ENCODE results near the gene OSBPL9.

Gene OSBPL9

DNA sequence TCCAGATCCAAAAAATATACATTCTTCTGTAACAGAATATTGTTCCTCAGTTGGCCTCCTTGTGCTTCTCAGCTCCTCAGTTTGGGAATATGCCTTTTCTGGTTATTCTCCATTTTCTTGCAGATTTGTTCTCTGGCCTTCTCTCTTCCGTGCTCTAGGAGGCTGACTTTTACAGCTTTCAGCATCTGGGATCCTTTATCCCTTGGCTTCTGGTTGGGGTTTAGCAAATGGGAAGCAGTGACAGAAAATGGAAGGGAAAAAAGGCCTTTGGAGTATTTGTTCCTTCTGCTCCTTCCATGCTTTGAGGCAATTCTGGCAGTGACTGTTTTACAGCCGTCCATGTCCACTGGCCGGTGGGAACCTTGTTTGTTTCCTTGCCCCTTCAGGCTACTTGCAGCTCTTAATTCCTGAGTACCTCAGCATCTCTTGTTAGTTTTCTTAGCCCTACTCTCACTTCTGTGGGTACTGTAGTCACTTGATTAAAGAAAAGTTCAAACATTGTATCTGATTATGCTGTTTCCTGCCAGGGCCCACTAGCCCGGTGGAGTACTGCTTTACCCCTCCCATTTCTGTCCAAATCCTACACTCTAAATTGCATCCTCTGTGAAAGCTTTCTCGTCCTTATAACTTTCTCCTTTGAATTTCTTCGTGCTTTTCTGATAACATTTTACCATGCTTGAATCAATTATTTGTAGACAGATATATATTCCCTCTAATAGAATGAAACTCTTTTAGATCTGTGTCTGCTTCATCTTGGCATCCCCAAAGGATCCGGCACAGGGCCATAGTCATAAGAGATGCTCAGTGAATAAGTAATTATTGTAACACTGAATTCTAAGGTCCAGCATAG, 118.2 kb downstream of the OSBPL9 start:
- DNase-seq (ENCODE audit: low read depth in 2 of 2, low spot score in 1 of 2), result no peak

GRCh38 chr1:51735746-51736254, 118.9 kb downstream of the OSBPL9 start:
- DNase-seq (ENCODE audit: low read depth in 2 of 2, low spot score in 1 of 2), result no peak

DNA sequence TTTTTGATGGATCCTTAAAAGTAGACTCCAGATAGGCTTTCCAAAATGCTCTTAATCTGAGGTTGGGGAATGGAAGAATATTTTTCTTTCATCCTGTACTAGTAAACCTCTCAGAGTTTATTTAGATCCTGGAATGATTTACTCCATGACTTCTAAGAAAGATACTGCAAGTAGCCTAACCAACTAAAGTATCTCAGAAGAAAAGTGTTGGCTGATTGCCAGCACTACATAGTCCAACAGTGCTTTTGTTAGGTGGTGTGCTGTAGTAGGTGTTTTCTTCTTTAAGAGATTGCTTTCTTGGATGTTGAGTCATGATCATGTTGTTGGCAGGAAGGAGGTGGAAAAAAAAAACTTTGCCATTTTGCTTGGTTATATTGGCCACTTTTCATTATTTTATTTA, 119.8 kb downstream of the OSBPL9 start:
- DNase-seq (ENCODE audit: low read depth in 2 of 2, low spot score in 1 of 2), result no peak

- DNase-seq (ENCODE audit: low read depth in 2 of 2, low spot score in 1 of 2), result no peak
These were observed 121.8 kb downstream of the OSBPL9 start for GRCh38 chr1:51738681-51739080.

GRCh38 chr1:51740652-51741051, 123.8 kb downstream of the OSBPL9 start:
- no peak for DNase-seq (ENCODE audit: low read depth in 2 of 2, low spot score in 1 of 2)

DNA sequence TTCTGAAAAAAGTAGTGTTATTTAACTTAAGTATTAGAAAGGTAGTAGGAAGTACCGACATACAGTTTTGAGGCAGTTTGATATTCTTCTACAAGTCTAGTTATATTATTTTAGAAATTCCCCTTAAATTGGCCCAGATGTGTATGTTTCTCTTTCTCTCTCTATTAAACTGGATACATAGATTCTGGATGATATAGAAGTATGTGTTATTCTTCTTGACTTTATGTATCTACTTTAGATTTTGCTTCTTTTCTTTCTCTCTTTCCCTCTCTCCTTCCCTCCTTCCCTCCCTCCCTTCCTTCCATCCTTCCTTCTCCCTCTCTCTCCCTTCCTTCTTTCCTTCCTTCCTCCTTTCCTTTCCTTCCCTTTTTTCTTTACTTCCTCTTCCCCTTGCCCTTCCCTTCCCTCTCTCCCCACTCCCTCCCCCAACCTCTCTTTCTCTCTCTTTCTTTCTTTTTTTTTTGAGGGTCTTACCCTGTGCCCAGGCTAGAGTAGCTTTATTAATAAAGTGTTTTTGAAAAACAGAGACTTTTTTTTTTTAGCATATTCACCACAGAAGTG, 124.3 kb downstream of the OSBPL9 start:
- no peak for DNase-seq (ENCODE audit: low read depth in 2 of 2, low spot score in 1 of 2)

GRCh38 chr1:51744506-51745303, 127.8 kb downstream of the OSBPL9 start:
- DNase-seq (ENCODE audit: low read depth in 2 of 2, low spot score in 1 of 2), result no peak

GRCh38 chr1:51745304-51745570, 128.3 kb downstream of the OSBPL9 start:
- DNase-seq (ENCODE audit: low read depth in 2 of 2, low spot score in 1 of 2), result no peak

DNA sequence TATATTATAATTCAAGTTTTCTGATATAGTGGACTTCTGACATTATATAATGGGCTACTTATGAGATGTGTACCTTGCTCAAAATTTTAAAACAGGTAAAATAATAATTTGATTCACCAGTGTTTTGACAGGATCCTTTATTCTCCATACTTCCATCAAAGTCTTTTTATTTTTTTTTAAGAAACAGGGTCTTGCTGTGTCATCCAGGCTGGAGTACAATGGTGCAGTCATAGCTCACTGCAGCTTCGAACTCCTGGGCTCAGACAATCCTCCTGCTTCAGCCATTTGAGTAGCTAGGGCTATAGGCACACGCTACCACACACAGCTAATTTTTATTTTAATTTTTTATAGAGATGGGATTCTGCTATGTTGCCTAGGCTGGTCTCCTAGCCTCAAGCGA, 132.3 kb downstream of the OSBPL9 start:
- DNase-seq (ENCODE audit: low read depth in 2 of 2, low spot score in 1 of 2), result no peak

- no peak for DNase-seq (ENCODE audit: low read depth in 2 of 2, low spot score in 1 of 2)
These were observed 133.3 kb downstream of the OSBPL9 start for GRCh38 chr1:51750218-51750617.

DNA sequence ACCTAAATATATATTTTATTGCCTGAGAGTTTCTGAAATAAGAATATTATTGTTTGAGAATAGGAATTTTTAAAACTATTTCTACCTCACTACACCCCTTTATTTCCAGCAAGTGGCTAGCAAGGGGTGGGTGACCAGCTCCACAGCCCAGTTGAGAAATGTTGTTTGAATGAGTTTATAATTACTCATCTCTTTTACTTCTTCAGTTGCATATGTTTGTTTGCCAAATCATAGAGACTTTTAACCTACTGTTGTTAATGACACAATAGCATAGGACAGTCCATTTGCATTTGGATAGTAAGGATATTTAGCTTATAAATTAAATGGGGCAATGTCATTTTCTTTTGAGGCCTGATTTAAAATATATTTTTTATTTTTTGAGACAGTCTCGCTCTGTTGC, 133.8 kb downstream of the OSBPL9 start:
- DNase-seq (ENCODE audit: low read depth in 2 of 2, low spot score in 1 of 2), result no peak

DNA sequence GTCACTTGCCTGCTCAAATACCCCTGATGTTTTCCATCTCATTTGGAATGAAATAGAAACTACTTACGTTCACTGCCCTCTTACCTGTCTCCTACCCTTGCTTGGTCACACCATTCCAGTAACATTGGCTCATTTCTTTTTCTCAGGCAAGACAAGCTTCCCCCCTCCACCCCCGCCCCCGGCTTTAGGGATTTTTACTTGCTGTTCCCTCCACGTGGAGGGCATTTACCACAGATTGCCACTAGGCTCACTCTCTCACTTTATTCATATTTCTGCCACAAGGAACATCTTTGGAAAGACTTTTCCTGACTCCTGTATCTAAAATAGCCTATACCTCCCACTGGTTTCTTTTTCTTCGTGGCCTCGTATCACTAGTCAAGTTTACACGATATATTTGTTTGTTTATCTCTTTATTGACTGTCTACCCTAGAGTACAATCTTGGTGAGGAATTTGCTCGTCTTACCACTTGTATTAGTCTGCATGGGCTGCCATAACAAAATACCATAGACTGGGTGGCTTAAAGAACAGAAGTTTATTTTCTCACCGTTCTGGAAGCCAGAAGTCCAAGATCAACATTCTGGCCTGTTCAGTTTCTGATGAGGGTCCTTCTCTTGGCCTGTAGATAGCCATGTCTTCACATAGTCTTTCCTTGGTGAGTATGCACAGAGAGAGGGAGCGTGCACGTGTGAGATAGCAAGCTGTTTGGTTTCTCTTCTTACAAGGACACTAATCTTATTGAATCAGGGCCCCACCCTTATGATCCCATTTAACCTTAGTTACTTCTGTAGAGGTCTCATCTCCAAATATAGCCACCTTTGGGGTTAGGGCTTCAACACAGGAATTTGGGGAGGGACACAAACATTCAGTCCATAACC, 135.4 kb downstream of the OSBPL9 start:
- DNase-seq (ENCODE audit: low read depth in 2 of 2, low spot score in 1 of 2), result no peak

DNA sequence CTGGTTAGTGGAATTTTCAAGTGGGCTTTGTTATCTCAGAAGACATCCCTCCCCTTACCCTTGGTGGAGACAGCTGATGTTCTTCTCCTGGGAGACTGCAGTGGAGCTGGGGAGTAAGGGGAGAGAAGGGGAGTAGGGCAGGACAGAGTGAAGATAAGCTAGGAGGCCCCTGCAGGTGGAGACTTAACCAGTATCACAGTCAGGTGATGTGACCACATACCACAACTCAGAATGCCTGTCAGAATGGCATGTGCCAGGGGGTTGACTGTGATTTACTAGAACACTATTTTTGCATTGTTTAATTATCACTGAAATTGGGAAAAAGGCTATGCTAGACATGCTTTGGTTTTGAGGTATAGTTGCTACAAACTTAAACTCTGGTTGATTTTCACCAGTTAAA, 137.1 kb downstream of the OSBPL9 start:
- DNase-seq (ENCODE audit: low read depth in 2 of 2, low spot score in 1 of 2), result no peak

DNA sequence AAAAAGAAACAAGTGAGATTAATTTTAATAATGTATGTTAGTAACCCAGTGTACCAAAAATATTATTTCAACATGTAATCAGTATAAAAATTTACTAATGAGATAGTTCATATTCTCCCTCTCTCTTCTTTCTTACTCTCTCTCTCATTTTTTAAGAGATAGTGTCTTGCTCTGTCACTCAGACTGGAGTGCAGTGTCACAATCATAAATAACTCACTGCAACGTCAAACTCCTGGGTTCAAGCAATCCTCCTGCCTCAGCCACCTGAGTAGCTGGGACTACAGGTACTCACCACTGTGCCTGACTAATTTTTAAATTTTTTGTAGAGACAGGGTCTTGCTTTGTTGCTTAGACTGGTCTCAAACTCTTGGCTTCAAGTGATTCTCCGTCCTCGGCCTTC, 137.8 kb downstream of the OSBPL9 start:
- no peak for DNase-seq (ENCODE audit: low read depth in 2 of 2, low spot score in 1 of 2)

DNA sequence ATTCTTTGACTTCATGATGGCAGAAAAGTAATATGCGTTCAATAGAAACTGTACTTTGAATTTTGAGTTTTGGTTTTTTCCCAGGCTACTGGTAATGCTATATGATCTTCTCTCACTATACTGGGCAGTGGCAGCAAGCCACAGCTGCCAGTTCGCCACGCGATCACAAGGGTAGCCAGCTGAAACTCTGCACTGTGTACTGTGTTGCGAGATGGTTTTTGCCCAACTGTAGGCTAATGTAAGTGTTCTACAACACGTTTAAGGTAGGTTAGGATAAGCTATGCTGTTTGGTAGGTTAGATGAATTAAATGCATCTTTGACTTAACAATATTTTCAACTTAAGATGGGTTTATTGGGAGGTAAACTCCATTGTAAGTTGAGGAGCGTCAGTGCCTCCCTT, 138.5 kb downstream of the OSBPL9 start:
- no peak for DNase-seq (ENCODE audit: low read depth in 2 of 2, low spot score in 1 of 2)

- DNase-seq (ENCODE audit: low read depth in 2 of 2, low spot score in 1 of 2), result no peak
These were observed 139.4 kb downstream of the OSBPL9 start for GRCh38 chr1:51756290-51756689.

DNA sequence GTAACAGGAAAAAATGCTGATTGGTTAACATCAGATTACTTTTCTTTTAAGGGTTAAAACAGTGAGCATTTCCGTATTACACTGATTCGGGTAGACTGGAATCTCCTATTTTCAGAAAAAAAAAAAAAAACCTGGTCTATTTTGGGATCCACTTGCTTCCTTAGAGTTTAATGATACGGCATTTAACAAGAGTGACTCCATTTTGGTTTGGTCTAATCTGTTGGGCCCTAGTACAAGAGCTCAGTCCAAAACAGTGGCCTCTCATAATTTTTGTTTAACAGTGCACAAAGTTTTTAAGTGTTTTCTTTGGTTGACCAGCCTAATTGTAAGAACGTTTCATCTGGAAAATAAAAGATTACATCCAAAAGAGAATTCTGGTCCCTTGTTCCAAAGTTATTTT, 141.4 kb downstream of the OSBPL9 start:
- no peak for DNase-seq (ENCODE audit: low read depth in 2 of 2, low spot score in 1 of 2)

DNA sequence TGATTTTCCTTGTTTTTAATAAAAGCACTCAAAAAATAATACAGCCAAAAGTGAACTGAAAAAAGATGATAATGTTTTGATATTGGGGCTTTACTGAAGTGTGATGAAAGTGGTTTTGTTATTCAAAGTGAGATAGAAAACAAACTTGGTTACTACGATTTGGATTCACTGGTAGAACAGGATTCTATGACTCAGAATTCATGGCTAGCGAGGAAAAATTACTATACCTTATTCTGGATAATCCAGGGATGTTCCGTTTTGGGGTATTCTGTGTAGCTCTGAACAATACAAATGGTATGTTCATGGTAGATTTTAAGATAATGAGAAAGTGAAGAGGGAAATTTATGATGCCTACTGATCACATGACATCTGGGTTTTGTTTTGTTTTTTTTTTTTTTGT, 144.0 kb downstream of the OSBPL9 start:
- no peak for DNase-seq (ENCODE audit: low read depth in 2 of 2, low spot score in 1 of 2)

DNA sequence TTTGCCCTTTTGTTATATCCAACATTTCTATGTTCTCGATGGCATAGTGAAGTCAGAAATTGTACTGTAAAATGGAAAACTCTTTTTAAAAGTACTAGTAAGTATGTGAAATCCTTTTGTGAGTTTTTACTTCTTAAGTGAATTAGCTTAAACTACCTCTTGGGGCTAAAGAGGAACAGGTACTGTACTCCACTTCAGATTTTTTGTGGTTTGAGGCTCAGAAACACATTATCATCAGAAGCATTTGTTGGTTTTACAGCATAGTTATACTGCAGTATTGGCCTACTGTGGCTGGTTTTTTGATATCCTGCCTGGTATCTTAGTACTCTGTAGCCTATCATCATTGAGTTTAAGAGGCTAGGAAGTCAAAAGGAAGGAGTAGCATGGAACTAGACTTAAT, 144.5 kb downstream of the OSBPL9 start:
- DNase-seq (ENCODE audit: low read depth in 2 of 2, low spot score in 1 of 2), result no peak

DNA sequence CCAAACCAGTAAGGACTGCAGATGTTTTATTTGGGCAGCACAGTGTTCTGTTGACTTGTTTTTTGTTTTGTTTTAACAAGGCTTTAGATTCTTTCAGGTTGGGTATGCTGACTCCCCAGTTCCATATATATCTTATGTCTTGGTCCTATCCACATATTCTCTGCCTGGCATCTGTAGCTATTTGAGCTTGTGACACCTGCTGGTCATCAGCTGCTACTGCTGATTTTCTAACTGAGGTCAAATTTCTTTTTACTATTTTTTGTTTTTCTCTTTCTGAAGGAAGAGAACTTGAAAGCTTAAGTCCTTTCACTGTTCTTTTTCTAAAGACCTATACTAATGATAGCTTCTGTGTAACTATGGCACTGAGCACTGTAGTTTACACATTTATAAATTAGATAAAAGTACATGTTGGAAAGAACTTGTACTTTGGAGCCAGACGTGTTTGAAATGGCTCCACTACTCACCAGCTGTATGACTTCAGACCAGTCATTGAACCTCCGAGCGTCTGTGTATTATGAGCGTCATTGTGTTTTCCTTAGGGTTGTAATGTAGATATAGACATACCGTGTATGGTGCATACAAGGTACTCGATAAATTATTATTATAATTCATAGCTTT, 152.2 kb downstream of the OSBPL9 start:
- no peak for DNase-seq (ENCODE audit: low read depth in 2 of 2, low spot score in 1 of 2)

- no peak for DNase-seq (ENCODE audit: low read depth in 2 of 2, low spot score in 1 of 2)
These were observed 159.5 kb downstream of the OSBPL9 start for GRCh38 chr1:51776408-51776807.

Data from stimulated activated CD8-positive, alpha-beta memory T cell treated with anti-CD3 and anti-CD28 coated beads, Interleukin-4, amount 100 ng/mL, for 4 hours (primary cell).